ENCODE results near the gene FHIT.

DNA sequence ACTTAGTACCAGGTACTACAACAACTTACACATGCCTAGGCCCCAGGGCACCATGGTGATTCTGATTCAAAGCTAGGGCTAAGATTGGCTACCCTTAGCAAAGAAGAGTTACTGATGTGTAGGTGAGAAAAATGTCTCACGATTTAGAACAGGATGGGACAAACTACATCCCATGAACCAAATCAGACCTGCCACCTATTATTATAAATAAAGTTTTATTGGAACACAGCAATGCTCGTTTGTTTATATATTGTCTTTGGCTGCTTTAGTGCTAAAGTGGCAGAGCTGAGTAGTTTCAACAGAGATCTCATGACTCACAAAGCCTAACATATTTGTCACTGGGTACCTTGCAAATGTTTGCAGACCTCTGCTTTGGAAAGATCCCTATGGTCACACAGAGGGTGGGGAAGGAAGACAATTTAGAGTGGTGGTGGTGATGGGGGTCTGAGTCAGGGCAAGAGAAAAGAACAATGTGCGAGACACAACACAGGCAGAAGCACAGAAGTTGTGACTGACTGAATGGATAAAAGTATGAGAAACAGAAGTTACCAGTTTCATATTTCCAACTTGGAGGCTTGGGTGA is 1430.8 kb downstream of the FHIT start:
- TF ChIP-seq, protein P1, sequence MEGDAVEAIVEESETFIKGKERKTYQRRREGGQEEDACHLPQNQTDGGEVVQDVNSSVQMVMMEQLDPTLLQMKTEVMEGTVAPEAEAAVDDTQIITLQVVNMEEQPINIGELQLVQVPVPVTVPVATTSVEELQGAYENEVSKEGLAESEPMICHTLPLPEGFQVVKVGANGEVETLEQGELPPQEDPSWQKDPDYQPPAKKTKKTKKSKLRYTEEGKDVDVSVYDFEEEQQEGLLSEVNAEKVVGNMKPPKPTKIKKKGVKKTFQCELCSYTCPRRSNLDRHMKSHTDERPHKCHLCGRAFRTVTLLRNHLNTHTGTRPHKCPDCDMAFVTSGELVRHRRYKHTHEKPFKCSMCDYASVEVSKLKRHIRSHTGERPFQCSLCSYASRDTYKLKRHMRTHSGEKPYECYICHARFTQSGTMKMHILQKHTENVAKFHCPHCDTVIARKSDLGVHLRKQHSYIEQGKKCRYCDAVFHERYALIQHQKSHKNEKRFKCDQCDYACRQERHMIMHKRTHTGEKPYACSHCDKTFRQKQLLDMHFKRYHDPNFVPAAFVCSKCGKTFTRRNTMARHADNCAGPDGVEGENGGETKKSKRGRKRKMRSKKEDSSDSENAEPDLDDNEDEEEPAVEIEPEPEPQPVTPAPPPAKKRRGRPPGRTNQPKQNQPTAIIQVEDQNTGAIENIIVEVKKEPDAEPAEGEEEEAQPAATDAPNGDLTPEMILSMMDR (IDR thresholded peaks at IDR 0.05) = no peak
- no peak for TF ChIP-seq POLR2A (IDR thresholded peaks at IDR 0.05)
